Stimulated activated CD4-positive, alpha-beta T cell treated with anti-CD3 and anti-CD28 coated beads, Interleukin-1b, Interleukin-23, amount 100 ng/mL, for 24 hours (primary cell): ENCODE data around the gene MAPKAPK3.

Experiments used
- DNase-seq, 4 experiments: peaks; one replicate each; pipeline ENCODE4 v3.0.0-alpha.2; 2020; ENCODE audit warnings: low read depth in 4 of 4, low spot score in 1 of 4

Gene MAPKAPK3

DNA sequence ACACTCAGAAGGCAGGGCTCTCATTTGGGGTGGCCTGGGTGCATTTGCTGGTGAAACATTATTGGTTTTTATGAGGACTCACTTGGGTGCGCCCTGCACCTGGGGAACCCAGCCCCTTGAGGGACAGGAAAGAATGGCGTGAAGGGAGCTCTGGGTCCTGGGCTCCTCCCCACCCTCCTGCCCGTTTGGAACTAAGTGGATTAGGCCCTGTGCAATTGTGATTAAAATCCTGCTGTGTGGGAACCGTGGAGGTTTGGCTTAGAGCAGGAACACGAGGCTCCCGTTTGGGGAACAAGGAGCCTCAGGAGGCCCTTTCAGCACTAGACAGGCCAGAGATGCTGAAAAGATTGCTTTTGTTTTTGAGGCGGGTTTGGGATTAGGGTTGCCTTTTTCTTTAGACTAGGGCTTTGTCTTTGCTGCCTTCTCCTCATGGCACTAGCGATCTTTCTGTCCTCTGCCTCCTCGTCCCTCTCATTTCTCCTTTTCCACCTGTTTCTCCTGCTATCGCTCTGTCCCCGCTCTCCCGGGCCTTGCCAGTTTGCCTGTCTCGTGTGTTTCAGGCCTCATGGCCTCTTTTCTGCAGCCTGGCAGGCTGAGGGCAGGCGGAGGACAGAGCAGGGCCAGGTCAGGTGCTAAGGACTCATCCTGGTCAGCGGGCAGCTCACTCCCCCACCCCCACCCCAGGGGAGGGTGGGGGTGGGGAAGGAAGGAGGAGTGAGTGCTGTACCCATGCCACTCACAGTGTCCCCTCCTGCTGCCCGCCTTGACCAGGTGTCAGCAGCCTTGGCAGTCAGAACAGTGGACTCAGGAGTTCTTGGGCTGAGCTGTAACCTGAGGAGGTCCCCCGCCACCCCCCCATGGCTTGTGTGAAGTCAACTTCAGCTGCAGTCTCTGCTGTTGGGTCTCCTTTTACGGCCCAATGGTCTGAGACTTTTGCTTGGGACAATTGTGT is 8.6 kb downstream of the MAPKAPK3 start:
- no peak for DNase-seq

DNA sequence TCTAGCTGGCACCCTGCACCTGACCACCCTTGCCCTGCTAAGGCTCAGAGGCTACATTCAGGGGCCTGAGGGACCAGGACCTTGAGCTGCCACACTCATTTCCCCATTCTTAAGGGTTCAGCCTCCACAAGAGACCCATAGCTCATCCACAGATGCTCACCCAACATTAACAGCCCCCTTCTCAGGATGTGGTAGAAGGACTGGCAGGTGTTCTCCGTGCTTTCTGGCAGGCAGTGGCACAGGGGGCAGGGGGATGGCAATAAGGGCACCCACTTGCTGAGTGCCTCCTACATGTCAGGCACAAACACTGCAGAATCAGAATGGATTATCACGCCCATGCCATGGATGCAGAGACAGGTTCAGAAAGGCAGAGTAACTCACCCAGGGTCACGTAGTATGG is 9.4 kb downstream of the MAPKAPK3 start:
- DNase-seq, result no peak

DNA sequence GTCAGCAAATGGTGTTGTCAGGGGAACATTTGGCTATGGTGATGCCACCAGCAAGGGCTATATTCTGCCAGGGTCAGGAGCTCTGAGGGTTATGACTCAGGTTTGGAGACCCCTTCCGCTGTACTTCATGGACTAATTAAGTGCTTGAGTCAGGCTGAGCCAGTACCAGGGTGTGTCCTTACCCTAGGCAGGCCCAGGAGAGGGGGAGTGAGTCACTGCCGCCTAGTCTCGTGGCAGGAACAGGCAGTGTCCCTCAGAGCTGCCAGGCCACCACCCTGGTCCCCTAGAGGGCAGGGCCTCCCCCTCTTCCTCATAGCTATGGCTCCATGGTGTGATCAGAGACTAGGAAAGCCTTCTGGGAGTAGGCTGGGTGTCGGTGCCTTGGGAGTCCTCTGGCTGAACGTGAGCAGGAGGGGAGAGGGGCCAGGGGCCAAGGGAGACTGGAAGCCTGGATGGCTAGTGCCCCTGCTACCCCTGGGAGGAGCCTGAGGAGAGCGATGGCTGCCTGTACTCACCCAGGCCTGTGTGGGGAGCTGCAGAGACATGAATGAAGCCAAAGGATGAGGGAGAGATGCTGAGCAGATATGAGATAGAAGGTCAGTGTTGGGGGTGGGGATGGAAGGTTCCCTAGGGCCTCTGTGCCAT is 10.6 kb downstream of the MAPKAPK3 start:
- DNase-seq, result no peak

GRCh38 chr3:50628601-50629000 is 11.7 kb downstream of the MAPKAPK3 start:
- no peak for DNase-seq

DNA sequence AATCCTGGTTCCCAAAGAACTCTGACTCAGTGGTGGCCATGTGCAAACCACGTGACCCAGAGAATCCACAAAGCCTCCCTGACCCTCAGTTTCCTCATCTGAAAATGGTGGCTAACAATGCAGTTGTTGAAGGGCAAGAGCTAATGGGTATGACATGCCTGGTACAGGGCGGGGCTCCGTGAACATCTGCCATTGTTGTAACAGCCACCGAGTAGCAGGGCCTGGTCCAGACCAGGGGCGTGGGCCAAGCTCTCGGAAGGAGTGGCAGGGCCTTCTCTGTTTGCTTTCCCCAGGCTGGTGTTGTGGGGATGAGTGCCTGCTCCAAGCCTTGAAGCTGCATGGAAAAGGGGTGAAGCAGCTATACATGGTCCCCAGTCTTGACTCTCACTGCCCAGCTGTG is 13.4 kb downstream of the MAPKAPK3 start:
- no peak for DNase-seq

DNA sequence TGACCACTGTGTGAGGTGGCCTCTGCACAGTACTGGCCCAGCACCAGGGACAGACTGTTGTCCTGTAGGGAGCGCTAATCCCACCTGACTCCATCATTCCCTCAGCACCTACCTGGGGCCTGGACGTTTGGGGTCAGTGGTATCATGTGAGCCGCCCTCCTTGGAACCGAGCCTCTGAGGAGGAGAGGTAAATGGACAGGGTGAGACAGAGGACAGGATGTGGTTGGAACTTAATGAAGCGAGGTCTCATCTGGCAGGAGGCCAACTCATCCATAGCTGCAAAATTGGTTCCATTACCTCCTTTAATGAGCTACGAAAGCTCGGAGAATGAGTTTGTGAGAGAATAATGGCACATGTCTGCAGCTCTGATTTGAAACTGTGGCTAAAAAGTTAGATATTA is 13.9 kb downstream of the MAPKAPK3 start:
- no peak for DNase-seq

DNA sequence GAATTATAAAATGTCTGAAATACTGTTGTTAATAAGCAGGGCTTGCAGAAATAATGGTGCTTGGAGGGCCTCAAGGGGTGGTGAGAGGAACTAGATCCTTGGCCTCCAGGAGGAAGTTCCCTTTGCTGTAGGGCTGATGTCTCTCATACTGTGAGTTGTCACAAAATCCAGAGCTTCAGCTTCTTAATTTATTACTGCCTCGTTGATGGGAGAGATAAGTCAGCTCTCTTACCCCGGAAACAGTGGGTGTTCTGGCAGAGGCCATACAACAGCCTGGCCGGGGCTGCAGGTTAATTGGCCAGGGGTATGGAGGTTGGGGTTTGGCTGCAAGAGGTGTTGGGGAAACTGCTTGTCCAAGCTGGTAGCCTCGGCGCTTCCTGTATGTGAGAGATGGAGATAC is 15.5 kb downstream of the MAPKAPK3 start:
- no peak for DNase-seq

DNA sequence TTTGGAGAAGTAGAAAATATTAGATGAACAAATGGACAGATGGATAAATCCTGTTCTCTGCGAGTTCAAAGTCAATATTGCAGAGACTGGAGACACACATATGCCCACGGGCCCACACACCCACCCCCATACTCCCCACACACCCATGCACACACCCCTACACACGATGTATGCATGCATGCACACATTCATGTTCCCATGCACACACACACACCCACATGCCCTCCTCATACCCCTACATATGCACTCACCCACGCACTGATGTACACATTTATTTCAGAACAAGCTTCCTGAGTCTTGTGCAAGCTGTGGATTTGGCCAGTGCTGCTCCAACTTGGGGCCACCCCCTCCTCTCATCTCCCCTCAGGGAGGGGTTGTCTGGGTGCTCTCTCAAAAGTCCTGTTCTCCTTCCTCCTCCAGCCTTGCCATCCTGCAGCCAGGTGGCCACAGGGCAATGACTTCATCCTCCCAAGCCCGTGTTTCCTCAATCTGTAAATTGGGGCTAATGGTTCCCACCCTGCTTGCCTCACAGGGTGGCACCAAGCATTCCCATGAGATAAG is 16.4 kb downstream of the MAPKAPK3 start:
- DNase-seq, result no peak

DNA sequence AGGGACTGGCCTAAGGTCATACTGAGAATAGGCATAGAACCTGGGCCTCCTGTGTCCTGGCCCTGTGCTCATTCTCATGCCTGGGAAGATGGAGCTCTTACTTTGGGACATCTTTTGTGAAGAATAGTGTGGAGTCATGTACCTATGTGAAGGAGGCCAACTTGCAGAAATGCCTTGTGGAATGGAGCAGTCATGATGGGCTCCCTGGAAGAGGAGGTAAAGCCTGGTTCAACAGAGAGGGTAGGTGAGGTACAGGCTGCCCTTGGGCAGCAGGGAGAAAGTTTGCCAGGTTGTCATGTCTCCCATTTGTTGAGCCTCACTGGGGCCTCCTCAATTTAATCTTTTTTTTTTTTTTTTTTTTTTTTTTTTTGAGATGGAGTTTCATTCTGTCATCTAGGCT is 18.1 kb downstream of the MAPKAPK3 start:
- DNase-seq, result no peak

DNA sequence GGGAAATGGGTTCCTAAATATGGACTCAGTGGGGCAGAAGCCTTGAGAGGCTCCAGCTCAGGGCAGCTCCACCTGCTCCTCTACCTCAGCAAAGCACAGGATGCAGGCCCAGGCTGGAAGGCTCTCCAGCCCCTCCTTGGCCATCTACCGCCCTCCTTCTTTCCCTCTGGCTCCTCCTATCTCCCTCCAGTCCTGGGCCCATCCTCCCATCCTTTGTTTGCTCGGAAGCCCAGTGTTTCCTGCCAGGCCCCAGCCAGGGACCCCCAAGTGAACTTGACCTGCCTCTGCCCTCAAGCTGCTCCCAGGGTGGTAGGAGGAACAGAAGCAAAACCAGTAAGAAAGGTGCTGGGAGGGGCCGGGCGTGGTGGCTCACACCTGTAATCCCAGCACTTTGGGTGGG is 20.1 kb downstream of the MAPKAPK3 start:
- no peak for DNase-seq

DNA sequence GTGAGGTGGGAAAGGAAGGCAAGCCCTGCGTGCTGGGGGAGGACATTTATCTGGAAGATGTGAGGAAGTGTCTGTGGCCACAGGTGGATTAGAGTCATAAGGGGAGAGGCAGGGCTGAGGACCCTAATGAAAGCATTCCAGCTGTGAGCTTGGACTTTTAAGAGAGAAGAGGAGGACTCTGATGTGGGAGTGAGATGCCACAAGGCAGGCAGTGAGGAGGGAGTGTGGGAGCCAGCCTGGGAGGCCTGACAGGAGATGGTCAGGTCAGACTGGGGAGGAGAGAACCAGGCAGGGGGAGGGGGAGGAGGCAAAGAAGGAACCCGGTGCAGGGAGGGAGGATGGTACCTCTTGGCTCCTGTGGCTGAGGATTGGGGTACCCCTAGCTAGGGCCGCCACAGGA is 21.0 kb downstream of the MAPKAPK3 start:
- DNase-seq, result no peak

GRCh38 chr3:50639055-50639494 is 22.1 kb downstream of the MAPKAPK3 start:
- no peak for DNase-seq

GRCh38 chr3:50642382-50642781 is 25.4 kb downstream of the MAPKAPK3 start:
- no peak for DNase-seq

GRCh38 chr3:50644561-50644960 is 27.6 kb downstream of the MAPKAPK3 start:
- no peak for DNase-seq

DNA sequence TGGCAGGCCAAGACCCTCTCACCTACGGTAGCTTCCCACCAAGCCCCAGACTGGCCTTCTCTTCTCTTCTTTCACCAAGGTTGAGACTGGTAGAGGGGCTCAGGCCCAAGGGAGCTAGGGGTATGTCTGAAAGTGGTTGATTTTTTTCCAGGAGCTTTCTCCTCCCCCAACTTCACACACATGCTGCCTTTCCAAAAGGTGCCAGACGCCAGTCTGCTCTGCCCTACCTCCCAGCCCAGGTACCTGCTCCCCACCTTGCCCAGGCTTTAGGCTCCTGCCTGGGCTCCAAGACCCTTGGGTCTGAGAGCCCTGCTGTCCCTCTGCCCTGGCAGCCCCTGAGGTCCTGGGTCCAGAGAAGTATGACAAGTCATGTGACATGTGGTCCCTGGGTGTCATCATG is 28.4 kb downstream of the MAPKAPK3 start:
- no peak for DNase-seq

GRCh38 chr3:50648313-50648712 is 31.4 kb downstream of the MAPKAPK3 start:
- no peak for DNase-seq

DNA sequence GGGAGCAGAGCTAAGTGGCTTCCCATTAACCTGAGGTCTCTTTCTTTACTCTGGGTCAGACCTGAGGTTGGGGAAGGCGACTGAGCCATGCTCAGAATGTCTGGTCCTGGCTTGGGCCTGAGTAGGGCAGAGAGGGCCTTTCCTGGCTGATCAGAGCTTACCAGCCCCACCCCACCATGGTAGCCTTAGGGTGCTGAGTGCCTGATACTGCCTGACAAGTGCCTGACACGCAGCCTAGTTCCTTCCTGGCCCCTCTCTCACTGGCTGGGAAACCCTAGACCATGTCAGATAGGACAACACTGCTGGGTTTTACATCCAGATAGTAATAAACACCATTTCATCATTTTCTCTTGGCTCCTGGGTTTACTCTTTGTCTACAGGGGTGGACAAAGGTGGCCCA is 32.0 kb downstream of the MAPKAPK3 start:
- DNase-seq, result no peak

DNA sequence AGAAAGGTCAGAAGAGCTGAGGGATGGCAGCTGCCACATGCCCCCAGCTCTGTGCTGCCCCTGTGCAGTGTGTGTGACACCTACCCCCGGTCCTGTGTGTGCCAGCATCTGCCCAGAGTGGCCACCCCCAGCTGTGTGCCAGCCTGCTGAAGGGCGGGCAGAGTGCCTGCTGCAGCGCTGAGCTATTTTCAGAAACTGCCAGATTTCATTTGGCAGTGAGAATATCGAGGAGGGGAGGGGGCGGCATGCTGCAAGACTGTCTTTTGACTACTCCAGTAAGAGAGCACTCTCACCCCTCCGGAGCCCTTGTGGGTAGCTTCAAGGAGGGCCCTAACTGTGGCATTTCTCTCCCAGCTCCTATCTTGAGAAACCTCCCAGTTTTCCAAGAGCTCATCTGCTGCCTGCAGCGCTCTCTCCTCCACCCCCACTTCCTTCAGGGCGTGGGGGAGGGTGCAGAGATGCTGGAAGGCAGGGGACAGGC is 32.5 kb downstream of the MAPKAPK3 start:
- DNase-seq, result no peak

GRCh38 chr3:50650018-50650417 is 33.1 kb downstream of the MAPKAPK3 start:
- no peak for DNase-seq

- no peak for DNase-seq
Observed at GRCh38 chr3:50651445-50651844, 34.5 kb downstream of the MAPKAPK3 start.

DNA sequence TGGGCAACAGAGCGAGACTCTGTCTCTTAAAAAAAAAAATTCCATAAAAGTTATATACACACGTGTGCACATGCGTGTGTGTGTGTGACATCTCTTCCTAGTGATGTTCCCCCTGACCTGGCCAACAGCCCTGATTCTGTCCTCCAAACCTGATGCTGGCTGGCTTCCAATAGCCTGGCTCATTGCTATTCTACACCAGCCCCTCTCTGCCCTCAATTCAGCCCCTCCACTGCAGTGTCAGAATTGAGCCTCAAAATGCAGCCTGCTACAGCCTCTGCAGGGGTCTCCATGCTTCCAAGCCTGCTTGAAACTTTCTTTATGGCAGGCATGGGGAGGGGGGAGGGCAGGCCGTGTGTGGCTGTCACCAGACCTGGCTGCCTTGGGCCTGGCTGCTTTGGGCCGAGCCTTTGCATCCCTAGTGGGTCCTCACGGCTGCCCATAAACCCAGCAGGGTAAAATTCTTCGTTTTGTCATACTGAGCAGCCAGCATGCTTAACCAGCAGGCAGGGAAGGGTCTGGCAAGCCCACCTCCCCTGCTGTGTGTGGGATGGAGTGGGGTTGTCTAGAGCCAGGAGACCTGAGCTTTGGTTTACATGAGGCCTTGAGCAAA is 35.1 kb downstream of the MAPKAPK3 start:
- DNase-seq, result no peak

DNA sequence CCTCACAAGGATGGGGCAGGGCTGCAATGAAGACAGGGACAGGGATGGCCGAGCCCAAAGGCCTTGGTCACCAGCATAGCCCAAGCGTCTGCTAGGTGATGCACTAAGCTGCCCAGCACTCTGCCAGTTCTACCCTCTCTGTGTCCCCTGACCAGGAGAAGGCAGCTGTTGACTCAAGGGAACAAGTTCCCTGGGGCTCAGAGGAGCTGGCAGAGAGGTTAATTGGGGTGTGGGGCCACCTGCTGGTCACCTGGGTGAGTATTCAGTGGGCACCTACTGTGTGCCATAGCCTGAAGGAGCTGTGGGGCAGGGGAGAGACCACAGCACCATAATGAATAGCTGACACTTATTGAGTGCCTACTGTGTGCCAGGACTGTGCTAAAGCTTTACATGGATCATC is 35.8 kb downstream of the MAPKAPK3 start:
- peak in 2 of 4 experiments; percentile 24 to 50 for DNase-seq
